H9 (cell line): ENCODE measurements around the gene ZFYVE28. TPM values are rescaled to one million over a fixed set of nuclear protein-coding genes. Genes with fewer than 3 reads are reported as not detected.

Source experiments
- DNase-seq: peaks from one replicate; pipeline ENCODE4 v3.0.0-alpha.2; 2017
- H2AFZ ChIP-seq: one replicate; pipeline ENCODE4 v1.6.1; 2013; ENCODE audit warnings: mild to moderate bottlenecking, low read length, control low read depth, moderate library complexity
- H2AK5ac ChIP-seq: 2 replicates; pipeline ENCODE4 v1.6.1; 2013; ENCODE audit warnings: low read length, control low read depth, mixed read lengths; ENCODE audit not compliant: insufficient read length
- H2BK120ac ChIP-seq: one replicate; pipeline ENCODE4 v1.6.1; 2013; ENCODE audit warnings: low read depth, mild to moderate bottlenecking, low read length, control low read depth, inconsistent platforms; ENCODE audit not compliant: poor library complexity, severe bottlenecking
- H2BK12ac ChIP-seq: 2 replicates; pipeline ENCODE4 v1.6.1; 2013; ENCODE audit warnings: low read length, control low read depth, mixed read lengths, low read depth; ENCODE audit not compliant: insufficient read length
- H2BK15ac ChIP-seq: 2 replicates; pipeline ENCODE4 v1.6.1; 2013; ENCODE audit warnings: low read depth, low read length, control low read depth
- H2BK20ac ChIP-seq: one replicate; pipeline ENCODE4 v1.6.1; 2013; ENCODE audit warnings: low read depth, mild to moderate bottlenecking, low read length, control low read depth, inconsistent platforms; ENCODE audit not compliant: poor library complexity, severe bottlenecking
- H2BK5ac ChIP-seq: 2 replicates; pipeline ENCODE4 v1.6.1; 2013; ENCODE audit warnings: low read length, control low read depth, mixed read lengths; ENCODE audit not compliant: insufficient read length
- H3K14ac ChIP-seq: 2 replicates; pipeline ENCODE4 v1.6.1; 2013; ENCODE audit warnings: low read length, control low read depth; ENCODE audit not compliant: insufficient read depth
- H3K18ac ChIP-seq: 2 replicates; pipeline ENCODE4 v1.6.1; 2013; ENCODE audit warnings: low read depth, mild to moderate bottlenecking, mixed read lengths, low read length, control low read depth; ENCODE audit not compliant: insufficient read length
- H3K23ac ChIP-seq: 2 replicates; pipeline ENCODE4 v1.6.1; 2013; ENCODE audit warnings: low read length, control low read depth, mixed read lengths, low read depth; ENCODE audit not compliant: insufficient read length
- H3K23me2 ChIP-seq: 2 replicates; pipeline ENCODE4 v1.6.1; 2013; ENCODE audit warnings: low read depth, mild to moderate bottlenecking, mixed read lengths, low read length, control low read depth; ENCODE audit not compliant: insufficient read length, poor library complexity, severe bottlenecking
- H3K27ac ChIP-seq: 2 replicates; pipeline ENCODE4 v1.5.1; 2013; ENCODE audit warnings: low read length, control low read depth, mixed read lengths, low read depth; ENCODE audit not compliant: insufficient read length
- H3K27me3 ChIP-seq: 2 replicates; pipeline ENCODE4 v1.6.1; 2013; ENCODE audit warnings: low read length, control low read depth, inconsistent platforms; ENCODE audit not compliant: insufficient read depth
- H3K4ac ChIP-seq: 2 replicates; pipeline ENCODE4 v1.6.1; 2013; ENCODE audit warnings: low read depth, mild to moderate bottlenecking, control low read depth, inconsistent platforms, low read length, moderate library complexity
- H3K4me1 ChIP-seq: 2 replicates; pipeline ENCODE4 v1.6.1; 2013; ENCODE audit warnings: low read length, control low read depth, inconsistent platforms; ENCODE audit not compliant: insufficient read depth
- H3K4me2 ChIP-seq: 2 replicates; pipeline ENCODE4 v1.6.1; 2013; ENCODE audit warnings: low read length, control low read depth, mixed read lengths; ENCODE audit not compliant: insufficient read length, insufficient read depth
- H3K56ac ChIP-seq: 2 replicates; pipeline ENCODE4 v1.6.1; 2013; ENCODE audit warnings: low read depth, mild to moderate bottlenecking, mixed read lengths, low read length, control low read depth; ENCODE audit not compliant: insufficient read length
- H3K79me1 ChIP-seq: 2 replicates; pipeline ENCODE4 v1.6.1; 2013; ENCODE audit warnings: low read depth, mild to moderate bottlenecking, moderate library complexity, low read length, control low read depth, inconsistent platforms; ENCODE audit not compliant: insufficient read depth, poor library complexity, severe bottlenecking
- H3K79me2 ChIP-seq: 2 replicates; pipeline ENCODE4 v1.6.1; 2013; ENCODE audit warnings: low read length, control low read depth, inconsistent platforms; ENCODE audit not compliant: insufficient read depth
- H3K9ac ChIP-seq: 2 replicates; pipeline ENCODE4 v1.6.1; 2013; ENCODE audit warnings: low read length, control low read depth, mixed read lengths; ENCODE audit not compliant: insufficient read length; ENCODE audit errors: extremely low read depth
- H3K9me3 ChIP-seq: one replicate; pipeline ENCODE4 v1.6.1; 2013; ENCODE audit warnings: low read depth, low read length, inconsistent platforms; ENCODE audit not compliant: control insufficient read depth
- H3T11ph ChIP-seq: one replicate; pipeline ENCODE4 v1.6.1; 2013; ENCODE audit warnings: mild to moderate bottlenecking, low read length, control low read depth, inconsistent platforms
- H4K20me1 ChIP-seq: one replicate; pipeline ENCODE4 v1.6.1; 2013; ENCODE audit not compliant: control insufficient read depth, insufficient read length, insufficient read depth
- H4K5ac ChIP-seq: 2 replicates; pipeline ENCODE4 v1.6.1; 2013; ENCODE audit warnings: low read depth, mild to moderate bottlenecking, mixed read lengths, low read length, control low read depth; ENCODE audit not compliant: insufficient read length
- H4K8ac ChIP-seq: replicated peaks from 2 replicates; pipeline ENCODE4 v1.6.1; 2013; ENCODE audit warnings: low read length, control low read depth, mixed read lengths, low read depth; ENCODE audit not compliant: insufficient read length
- H4K91ac ChIP-seq: 2 replicates; pipeline ENCODE4 v1.6.1; 2013; ENCODE audit warnings: low read depth, mild to moderate bottlenecking, moderate library complexity, mixed read lengths, low read length, control low read depth; ENCODE audit not compliant: insufficient read length
- H3K27ac Mint-ChIP-seq, 3 experiments: 2 replicates in 2 of 3; 3 replicates in 1 of 3; pipeline ENCODE4 v1.8.0; 2020 to 2021; ENCODE audit warnings: mixed read lengths in 3 of 3, mild to moderate bottlenecking in 1 of 3, moderate library complexity in 1 of 3
- H3K27me3 Mint-ChIP-seq: 2 replicates; pipeline ENCODE4 v1.8.0; 2021; ENCODE audit warnings: low read depth, mild to moderate bottlenecking, moderate library complexity, mixed read lengths
- H3K36me3 Mint-ChIP-seq, 3 experiments: 2 replicates in 2 of 3; 3 replicates in 1 of 3; pipeline ENCODE4 v1.8.0; 2020 to 2021; ENCODE audit warnings: low read depth in 3 of 3, mixed read lengths in 3 of 3; ENCODE audit not compliant: insufficient read depth in 1 of 3
- H3K4me1 Mint-ChIP-seq, 2 experiments: 2 replicates each; pipeline ENCODE4 v1.8.0; 2020; ENCODE audit warnings: mixed read lengths in 2 of 2
- H3K4me3 Mint-ChIP-seq, 2 experiments: 2 replicates in 1 of 2; 3 replicates in 1 of 2; pipeline ENCODE4 v1.8.0; 2020 to 2021; ENCODE audit warnings: mild to moderate bottlenecking in 2 of 2, mixed read lengths in 2 of 2, moderate library complexity in 1 of 2
- H3K9me3 Mint-ChIP-seq, 2 experiments: 2 replicates in 1 of 2; 3 replicates in 1 of 2; pipeline ENCODE4 v1.8.0; 2020; ENCODE audit warnings: mild to moderate bottlenecking in 2 of 2, mixed read lengths in 2 of 2, moderate library complexity in 1 of 2
- CTCF ChIP-seq: fragments of 200-600 bp; sonication (generic); conservative IDR thresholded peaks from 3 replicates; pipeline ENCODE4 v1.8.0; 2021; ENCODE audit warnings: antibody characterized with exemption, mild to moderate bottlenecking
- WGBS: extraction: QIAGEN DNeasy Blood & Tissue Kit; methylation state at CpG from one replicate; pipeline ENCODE4 v1.1.7; 2013; ENCODE audit warnings: missing lambda C conversion rate, low lambda C conversion rate, mixed read lengths; ENCODE audit not compliant: insufficient read length; ENCODE audit errors: extremely low coverage; 5-methylcytosine and 5-hydroxymethylcytosine counted together
- total RNA-seq: library from RNA; stranded (reverse); gene quantifications from 2 replicates; pipeline ENCODE4 v1.2.1, GENCODE V29; 2021

Gene ZFYVE28
- total RNA-seq, 1 experiment from 2014 or later: 0.98 TPM

- Histone ChIP-seq H2BK5ac (no peak overlapping the region), H3K56ac (no peak overlapping the region), H4K91ac (no peak overlapping the region), H3K9me3 (no peaks in the 10 kb centered on the region), H2AK5ac (no peak overlapping the region), H3K18ac (no peak overlapping the region), H2AFZ (no peak overlapping the region), H4K8ac (no peak overlapping the region), H3K14ac (no peak overlapping the region), H3K23ac (no peak overlapping the region), H2BK120ac (no peak overlapping the region), H2BK20ac (no peak overlapping the region), H3K4ac (no peak overlapping the region), H3K9ac (no peak overlapping the region), H3K4me1 (no peaks in the 10 kb centered on the region), H3T11ph (no peak overlapping the region), H3K4me2 (no peak overlapping the region), H3K27me3 (peaks cover 3% of the 10 kb centered on the region; the same call in 1 of the 2 replicates), H2BK12ac (no peak overlapping the region), H4K5ac (no peak overlapping the region), H3K23me2 (no peaks in the 10 kb centered on the region), H2BK15ac (no peak overlapping the region), H4K20me1 (peaks cover 2% of the 10 kb centered on the region), H3K79me2 (no peaks in the 10 kb centered on the region), H3K27ac (no peak overlapping the region), H3K79me1 (no peaks in the 10 kb centered on the region)
- DNase-seq: no peak
- WGBS: no CpG with 5 or more reads among the region's 19 CpGs
- Mint-ChIP-seq H3K4me3 (no peak overlapping the region), H3K27ac (no peak overlapping the region), H3K9me3 (no peaks in the 10 kb centered on the region; a peak in 1 of 5 replicates), H3K4me1 (peaks cover 13 to 17% of the 10 kb centered on the region in 2 experiments), H3K36me3 (no peaks in the 10 kb centered on the region; a peak in 1 of 7 replicates), H3K27me3 (peaks cover 36% of the 10 kb centered on the region)
- TF ChIP-seq CTCF: no peak
These were observed 41.3 kb upstream of the ZFYVE28 start for GRCh38 chr4:2459589-2460349.
